HEK293 (cell line): ENCODE results near the gene TMEM164.

Experiments used
- CTCF ChIP-seq: fragments of 450-650 bp; formaldehyde crosslinking; IDR thresholded peaks from 2 replicates; pipeline ENCODE4 v1.5.1; 2016; ENCODE audit warnings: missing biosample characterization, missing genetic modification characterization
- PATZ1 ChIP-seq: fragments of 450-650 bp; formaldehyde crosslinking; IDR thresholded peaks from 2 replicates; pipeline ENCODE4 v1.5.1; 2016; ENCODE audit warnings: missing biosample characterization, missing genetic modification characterization
- PBX3 ChIP-seq: sonication (generic); formaldehyde crosslinking; IDR thresholded peaks from 2 replicates; pipeline ENCODE4 v1.8.1; 2022; ENCODE audit warnings: mild to moderate bottlenecking, moderate library complexity, missing genetic modification reagents
- PRDM10 ChIP-seq: fragments of 450-650 bp; formaldehyde crosslinking; IDR thresholded peaks from 2 replicates; pipeline ENCODE4 v1.5.1; 2016; ENCODE audit warnings: missing biosample characterization, missing genetic modification characterization
- REST ChIP-seq: fragments of 450-650 bp; formaldehyde crosslinking; IDR thresholded peaks from 2 replicates; pipeline ENCODE4 v1.5.1; 2016; ENCODE audit warnings: missing biosample characterization, missing genetic modification characterization
- SP2 ChIP-seq: fragments of 450-650 bp; formaldehyde crosslinking; IDR thresholded peaks from 2 replicates; pipeline ENCODE4 v1.5.1; 2016; ENCODE audit warnings: missing biosample characterization, missing genetic modification characterization
- YY1 ChIP-seq: fragments of 450-650 bp; formaldehyde crosslinking; IDR thresholded peaks from 2 replicates; pipeline ENCODE4 v1.5.1; 2018; ENCODE audit warnings: missing biosample characterization, missing genetic modification characterization
- ZNF211 ChIP-seq: fragments of 450-650 bp; formaldehyde crosslinking; IDR thresholded peaks from 2 replicates; pipeline ENCODE4 v1.5.1; 2016; ENCODE audit warnings: low read depth, missing biosample characterization, missing genetic modification characterization
- ZNF792 ChIP-seq: fragments of 450-650 bp; formaldehyde crosslinking; IDR thresholded peaks from 2 replicates; pipeline ENCODE4 v1.5.1; 2016; ENCODE audit warnings: missing biosample characterization, missing genetic modification characterization

GRCh38 chrX:110042496-110042895 lies 39.6 kb downstream of the TMEM164 start:
- TF ChIP-seq CTCF (tag by site-specific recombination), result no peak
- no peak for TF ChIP-seq SP2 (tag by site-specific recombination)
- TF ChIP-seq PBX3 (CRISPR knock-in tag), result no peak
- no peak for TF ChIP-seq ZNF211 (tag by site-specific recombination)
- TF ChIP-seq REST (tag by site-specific recombination), result no peak
- no peak for TF ChIP-seq PRDM10 (tag by site-specific recombination)
- TF ChIP-seq PATZ1 (tag by site-specific recombination), result no peak
- TF ChIP-seq ZNF792 (tag by site-specific recombination), result no peak
- no peak for TF ChIP-seq YY1 (tag by site-specific recombination)
